ENCODE results near the gene MATR3. TPM values are rescaled to one million over a fixed set of nuclear protein-coding genes. Genes with fewer than 3 reads are reported as not detected.

MATR3 gene
- polyA plus RNA-seq, 1 donor (not counting 4 experiments of a cell fraction or from before 2014, with no cell fraction given) = 122 TPM

DNA sequence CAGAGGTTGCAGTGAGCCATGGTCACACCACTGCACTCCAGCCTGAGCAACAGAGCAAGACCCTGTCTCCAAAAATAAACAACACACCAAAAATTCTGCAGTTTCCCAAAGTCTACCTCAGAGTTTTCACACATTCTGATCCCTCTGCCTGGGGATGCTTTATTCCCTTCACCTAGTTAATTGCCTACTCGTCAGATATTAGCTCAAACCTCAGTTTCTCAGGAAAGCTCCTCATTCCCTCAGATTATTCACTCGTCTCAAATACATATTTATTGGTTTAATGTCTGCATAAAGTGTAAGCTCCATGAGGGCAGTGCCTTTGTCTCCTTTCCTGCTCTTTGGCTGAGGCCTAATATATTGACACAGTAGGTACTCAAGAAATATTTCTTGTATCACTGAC is 2.5 kb upstream of the MATR3 start:
- H3K4me1 ChIP-seq (ENCODE audit: control insufficient read depth, extremely low read depth, insufficient read depth, low read length) = peaks cover 9% of the 10 kb centered on the region
- no peak overlapping the region for H3K9ac ChIP-seq (ENCODE audit: control insufficient read depth, extremely low read depth, insufficient read depth, low read length)
- H3K36me3 ChIP-seq (ENCODE audit: control insufficient read depth in 2 of 2, extremely low read depth in 1 of 2, insufficient read depth in 2 of 2, low read length in 2 of 2) = peaks cover 0 to 1% of the 10 kb centered on the region in 2 experiments
- H3K79me2 ChIP-seq (ENCODE audit: control insufficient read depth, insufficient read depth, low read length) = peaks cover 26% of the 10 kb centered on the region
- TF ChIP-seq EZH2 (IDR thresholded peaks at IDR 0.05; ENCODE audit: low read length) = no peak
- TF ChIP-seq, protein P1, sequence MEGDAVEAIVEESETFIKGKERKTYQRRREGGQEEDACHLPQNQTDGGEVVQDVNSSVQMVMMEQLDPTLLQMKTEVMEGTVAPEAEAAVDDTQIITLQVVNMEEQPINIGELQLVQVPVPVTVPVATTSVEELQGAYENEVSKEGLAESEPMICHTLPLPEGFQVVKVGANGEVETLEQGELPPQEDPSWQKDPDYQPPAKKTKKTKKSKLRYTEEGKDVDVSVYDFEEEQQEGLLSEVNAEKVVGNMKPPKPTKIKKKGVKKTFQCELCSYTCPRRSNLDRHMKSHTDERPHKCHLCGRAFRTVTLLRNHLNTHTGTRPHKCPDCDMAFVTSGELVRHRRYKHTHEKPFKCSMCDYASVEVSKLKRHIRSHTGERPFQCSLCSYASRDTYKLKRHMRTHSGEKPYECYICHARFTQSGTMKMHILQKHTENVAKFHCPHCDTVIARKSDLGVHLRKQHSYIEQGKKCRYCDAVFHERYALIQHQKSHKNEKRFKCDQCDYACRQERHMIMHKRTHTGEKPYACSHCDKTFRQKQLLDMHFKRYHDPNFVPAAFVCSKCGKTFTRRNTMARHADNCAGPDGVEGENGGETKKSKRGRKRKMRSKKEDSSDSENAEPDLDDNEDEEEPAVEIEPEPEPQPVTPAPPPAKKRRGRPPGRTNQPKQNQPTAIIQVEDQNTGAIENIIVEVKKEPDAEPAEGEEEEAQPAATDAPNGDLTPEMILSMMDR (optimal IDR thresholded peaks at IDR 0.05 in 1 of 3, IDR thresholded peaks at IDR 0.05 in 1 of 3, conservative IDR thresholded peaks at IDR 0.05 in 1 of 3; ENCODE audit: extremely low read depth in 1 of 3, insufficient read depth in 2 of 3, low read length in 3 of 3) = no peak
- H3K4me3 ChIP-seq (ENCODE audit: control insufficient read depth in 2 of 3, extremely low read depth in 1 of 3, insufficient read depth in 2 of 3, low read depth in 1 of 3, low read length in 3 of 3) = no peak overlapping the region
- no peak overlapping the region for H2AFZ ChIP-seq (ENCODE audit: control insufficient read depth, low read length)
- H3K27me3 ChIP-seq (ENCODE audit: control insufficient read depth, extremely low read depth, insufficient read depth, low read length) = no peaks in the 10 kb centered on the region
- H3K4me2 ChIP-seq (ENCODE audit: control insufficient read depth, extremely low read depth, insufficient read depth, low read depth, low read length) = no peak overlapping the region
- dilution Hi-C loops (cut with MboI; ENCODE audit: extremely low pct_ligation_motif_present, low sequenced_read_pairs) = no loop called here
- FAIRE-seq (no peak), DNase-seq (ENCODE audit: low read depth, low spot score) (no peak)
- peaks cover 12% of the 10 kb centered on the region for H4K20me1 ChIP-seq (ENCODE audit: control insufficient read depth, extremely low read depth, insufficient read depth, low read length)
- H3K27ac ChIP-seq (ENCODE audit: control insufficient read depth, insufficient read depth, low read length) = no peak overlapping the region
- H3K9me3 ChIP-seq (ENCODE audit: control insufficient read depth, low read depth, low read length) = no peaks in the 10 kb centered on the region
- no peaks in the 10 kb centered on the region for H3K9me1 ChIP-seq (ENCODE audit: control insufficient read depth, extremely low read depth, insufficient read depth, low read length)

GRCh38 chr5:139293202-139293506 is 386 bp upstream of the MATR3 start:
- Histone ChIP-seq H3K4me2 (ENCODE audit: control insufficient read depth, extremely low read depth, insufficient read depth, low read depth, low read length) (peak overlapping the region; percentile 75), H3K9me3 (ENCODE audit: control insufficient read depth, low read depth, low read length) (no peaks in the 10 kb centered on the region), H3K9me1 (ENCODE audit: control insufficient read depth, extremely low read depth, insufficient read depth, low read length) (peaks cover 8% of the 10 kb centered on the region), H3K4me1 (ENCODE audit: control insufficient read depth, extremely low read depth, insufficient read depth, low read length) (peaks cover 17% of the 10 kb centered on the region), H3K9ac (ENCODE audit: control insufficient read depth, extremely low read depth, insufficient read depth, low read length) (peak overlapping the region; percentile 99), H3K27me3 (ENCODE audit: control insufficient read depth, extremely low read depth, insufficient read depth, low read length) (no peaks in the 10 kb centered on the region), H4K20me1 (ENCODE audit: control insufficient read depth, extremely low read depth, insufficient read depth, low read length) (peaks cover 29% of the 10 kb centered on the region), H3K27ac (ENCODE audit: control insufficient read depth, insufficient read depth, low read length) (peak overlapping the region; percentile 98), H3K36me3 (ENCODE audit: control insufficient read depth in 2 of 2, extremely low read depth in 1 of 2, insufficient read depth in 2 of 2, low read length in 2 of 2) (no peaks in the 10 kb centered on the region), H3K79me2 (ENCODE audit: control insufficient read depth, insufficient read depth, low read length) (peaks cover 47% of the 10 kb centered on the region), H3K4me3 (ENCODE audit: control insufficient read depth in 2 of 3, extremely low read depth in 1 of 3, insufficient read depth in 2 of 3, low read depth in 1 of 3, low read length in 3 of 3) (peak overlapping the region; percentile 65 to 72 (median 68)), H2AFZ (ENCODE audit: control insufficient read depth, low read length) (peak overlapping the region; percentile 64)
- FAIRE-seq (no peak), DNase-seq (ENCODE audit: low read depth, low spot score) (no peak)
- TF ChIP-seq EZH2 (IDR thresholded peaks at IDR 0.05; ENCODE audit: low read length) = no peak
- TF ChIP-seq, protein P1 (optimal IDR thresholded peaks at IDR 0.05 in 1 of 3, IDR thresholded peaks at IDR 0.05 in 1 of 3, conservative IDR thresholded peaks at IDR 0.05 in 1 of 3; ENCODE audit: extremely low read depth in 1 of 3, insufficient read depth in 2 of 3, low read length in 3 of 3) = no peak
- dilution Hi-C loops (cut with MboI; ENCODE audit: extremely low pct_ligation_motif_present, low sequenced_read_pairs) = no loop called here
